MM.1S (cell line): ENCODE data around the gene INPP4A.

ENCODE experiments used
- CTCF ChIP-seq: fragments of 300-600 bp; sonication (generic); IDR thresholded peaks from 2 replicates; pipeline ENCODE4 v1.5.1; 2016; ENCODE audit warnings: antibody characterized with exemption, low read length, mixed read lengths
- EZH2 ChIP-seq: fragments of 300-600 bp; sonication (generic); optimal IDR thresholded peaks from 2 replicates; pipeline ENCODE3; 2017; ENCODE audit warnings: low read depth, mild to moderate bottlenecking, antibody characterized with exemption, low read length, mixed read lengths
- EZH2phosphoT487 ChIP-seq: fragments of 300-600 bp; sonication (generic); IDR thresholded peaks from 2 replicates; pipeline ENCODE4 v1.6.1; 2018; ENCODE audit warnings: antibody characterized with exemption, low read length

GRCh38 chr2:98445177-98445682, 572 bp downstream of the INPP4A start:
- no peak for TF ChIP-seq CTCF
- no peak for TF ChIP-seq EZH2
- no peak for TF ChIP-seq EZH2phosphoT487
